Loucy (cell line): ENCODE data around the gene TRAF3IP1.
"Not testable (repeated sequence)": the region's sequence is repeated elsewhere in the genome, so short reads cannot be mapped to it uniquely, and the experiment has no call there.

Experiments used
- H2AFZ ChIP-seq: fragments of 200-600 bp; sonication (generic); 2 replicates; pipeline ENCODE4 v1.6.0; 2016; ENCODE audit warnings: antibody characterized with exemption, mild to moderate bottlenecking, low read length, moderate library complexity
- H3F3A ChIP-seq: fragments of 200-600 bp; 2 replicates; pipeline ENCODE4 v1.6.0; 2016; ENCODE audit warnings: antibody characterized with exemption, low read depth, mild to moderate bottlenecking
- H3K27me3 ChIP-seq: fragments of 200-600 bp; sonication (generic); 2 replicates; pipeline ENCODE4 v1.6.1; 2014; ENCODE audit warnings: low read length, mild to moderate bottlenecking; ENCODE audit not compliant: insufficient read depth, poor library complexity, severe bottlenecking
- H3K36me3 ChIP-seq: fragments of 200-600 bp; sonication (generic); 2 replicates; pipeline ENCODE4 v1.6.1; 2016; ENCODE audit warnings: low read length; ENCODE audit not compliant: insufficient read depth
- H3K4me1 ChIP-seq: fragments of 200-600 bp; sonication (generic); 2 replicates; pipeline ENCODE4 v1.5.1; 2014; ENCODE audit warnings: low read length, mild to moderate bottlenecking; ENCODE audit not compliant: insufficient read depth, poor library complexity, severe bottlenecking
- H3K4me2 ChIP-seq: fragments of 200-600 bp; sonication (generic); 2 replicates; pipeline ENCODE4 v1.6.0; 2014; ENCODE audit warnings: antibody characterized with exemption, low read length, low read depth, mild to moderate bottlenecking; ENCODE audit not compliant: poor library complexity, severe bottlenecking
- H3K4me3 ChIP-seq: fragments of 200-600 bp; sonication (generic); 2 replicates; pipeline ENCODE4 v1.5.1; 2014; ENCODE audit warnings: low read length, mild to moderate bottlenecking, mixed read lengths; ENCODE audit not compliant: poor library complexity, severe bottlenecking
- H3K79me2 ChIP-seq: fragments of 200-600 bp; sonication (generic); 2 replicates; pipeline ENCODE4 v1.6.1; 2014; ENCODE audit warnings: low read length; ENCODE audit not compliant: insufficient read depth
- H3K9ac ChIP-seq: fragments of 200-600 bp; sonication (generic); 2 replicates; pipeline ENCODE4 v1.6.0; 2014; ENCODE audit warnings: mild to moderate bottlenecking, low read depth, low read length, moderate library complexity; ENCODE audit not compliant: poor library complexity, severe bottlenecking
- H3K9me2 ChIP-seq: fragments of 200-600 bp; sonication (generic); replicated peaks from 2 replicates; pipeline ENCODE4 v1.6.1; 2016; ENCODE audit warnings: low read depth, low read length, mixed read lengths
- H3K9me3 ChIP-seq: fragments of 200-600 bp; sonication (generic); 2 replicates; pipeline ENCODE4 v1.6.1; 2014; ENCODE audit warnings: mild to moderate bottlenecking, antibody characterized with exemption, low read length, low read depth; ENCODE audit not compliant: insufficient read depth
- H4K20me1 ChIP-seq: fragments of 200-600 bp; sonication (generic); 2 replicates; pipeline ENCODE4 v1.6.0; 2014; ENCODE audit warnings: antibody characterized with exemption, low read length, mild to moderate bottlenecking; ENCODE audit not compliant: insufficient read depth, poor library complexity, severe bottlenecking
- EZH2phosphoT487 ChIP-seq: fragments of 200-600 bp; IDR thresholded peaks from 2 replicates; pipeline ENCODE4 v1.6.1; 2018; ENCODE audit warnings: antibody characterized with exemption, mild to moderate bottlenecking, moderate library complexity, borderline replicate concordance
- TF ChIP-seq, protein P1 (sequence below): fragments of 200-600 bp; sonication (generic); conservative IDR thresholded peaks from 2 replicates; pipeline ENCODE4 v1.5.1; 2014; ENCODE audit warnings: mild to moderate bottlenecking, antibody characterized with exemption, low read length

Gene TRAF3IP1, protein sequence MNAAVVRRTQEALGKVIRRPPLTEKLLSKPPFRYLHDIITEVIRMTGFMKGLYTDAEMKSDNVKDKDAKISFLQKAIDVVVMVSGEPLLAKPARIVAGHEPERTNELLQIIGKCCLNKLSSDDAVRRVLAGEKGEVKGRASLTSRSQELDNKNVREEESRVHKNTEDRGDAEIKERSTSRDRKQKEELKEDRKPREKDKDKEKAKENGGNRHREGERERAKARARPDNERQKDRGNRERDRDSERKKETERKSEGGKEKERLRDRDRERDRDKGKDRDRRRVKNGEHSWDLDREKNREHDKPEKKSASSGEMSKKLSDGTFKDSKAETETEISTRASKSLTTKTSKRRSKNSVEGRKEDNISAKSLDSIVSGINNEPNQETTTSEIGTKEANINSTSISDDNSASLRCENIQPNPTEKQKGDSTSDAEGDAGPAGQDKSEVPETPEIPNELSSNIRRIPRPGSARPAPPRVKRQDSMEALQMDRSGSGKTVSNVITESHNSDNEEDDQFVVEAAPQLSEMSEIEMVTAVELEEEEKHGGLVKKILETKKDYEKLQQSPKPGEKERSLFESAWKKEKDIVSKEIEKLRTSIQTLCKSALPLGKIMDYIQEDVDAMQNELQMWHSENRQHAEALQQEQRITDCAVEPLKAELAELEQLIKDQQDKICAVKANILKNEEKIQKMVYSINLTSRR

DNA sequence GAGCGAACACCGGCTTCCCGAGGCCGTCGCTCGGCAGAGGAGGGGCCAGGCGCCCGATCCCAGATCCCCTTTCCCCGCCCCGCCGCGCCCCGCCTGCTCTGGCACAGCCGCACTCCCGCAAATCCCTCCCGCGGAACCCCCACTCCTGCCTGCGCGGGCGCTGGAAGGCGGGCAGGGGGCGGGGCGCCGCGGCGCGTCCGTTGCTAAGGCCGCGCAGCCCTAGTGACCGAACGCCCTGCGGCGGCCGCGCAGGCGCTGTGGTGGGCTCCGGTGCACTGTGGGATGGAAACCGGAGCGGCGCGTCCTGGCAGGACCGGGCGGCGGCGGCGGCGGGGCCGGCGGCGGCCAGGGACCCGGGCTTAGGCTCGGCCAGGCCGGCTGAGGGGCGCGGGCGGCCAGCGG is at the start of gene TRAF3IP1:
Gene TRAF3IP1 (plus strand): TSS at position 273 of the 402 bp plus-strand sequence. CDS start 145 bp downstream, outside the sequence.
- peak within 1 kb of the TSS; percentile 44 for H3K9ac ChIP-seq
- peak within 1 kb of the TSS; percentile 99 for H3K4me2 ChIP-seq
- H3K4me1 ChIP-seq = peaks cover 12% of the 10 kb centered on the region
- peak within 1 kb of the TSS; percentile 89 for H2AFZ ChIP-seq
- no peaks in the 10 kb centered on the region for H3K9me2 ChIP-seq
- no peaks in the 10 kb centered on the region for H3K27me3 ChIP-seq
- no peak for TF ChIP-seq EZH2phosphoT487
- TF ChIP-seq, protein P1, sequence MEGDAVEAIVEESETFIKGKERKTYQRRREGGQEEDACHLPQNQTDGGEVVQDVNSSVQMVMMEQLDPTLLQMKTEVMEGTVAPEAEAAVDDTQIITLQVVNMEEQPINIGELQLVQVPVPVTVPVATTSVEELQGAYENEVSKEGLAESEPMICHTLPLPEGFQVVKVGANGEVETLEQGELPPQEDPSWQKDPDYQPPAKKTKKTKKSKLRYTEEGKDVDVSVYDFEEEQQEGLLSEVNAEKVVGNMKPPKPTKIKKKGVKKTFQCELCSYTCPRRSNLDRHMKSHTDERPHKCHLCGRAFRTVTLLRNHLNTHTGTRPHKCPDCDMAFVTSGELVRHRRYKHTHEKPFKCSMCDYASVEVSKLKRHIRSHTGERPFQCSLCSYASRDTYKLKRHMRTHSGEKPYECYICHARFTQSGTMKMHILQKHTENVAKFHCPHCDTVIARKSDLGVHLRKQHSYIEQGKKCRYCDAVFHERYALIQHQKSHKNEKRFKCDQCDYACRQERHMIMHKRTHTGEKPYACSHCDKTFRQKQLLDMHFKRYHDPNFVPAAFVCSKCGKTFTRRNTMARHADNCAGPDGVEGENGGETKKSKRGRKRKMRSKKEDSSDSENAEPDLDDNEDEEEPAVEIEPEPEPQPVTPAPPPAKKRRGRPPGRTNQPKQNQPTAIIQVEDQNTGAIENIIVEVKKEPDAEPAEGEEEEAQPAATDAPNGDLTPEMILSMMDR = no peak
- H3K4me3 ChIP-seq = peak within 1 kb of the TSS; percentile 84
- no peaks in the 10 kb centered on the region for H3K36me3 ChIP-seq
- H3F3A ChIP-seq = no peaks in the 10 kb centered on the region
- no peaks in the 10 kb centered on the region for H3K9me3 ChIP-seq
- no peaks in the 10 kb centered on the region for H4K20me1 ChIP-seq
- no peaks in the 10 kb centered on the region for H3K79me2 ChIP-seq

- Histone ChIP-seq H3F3A (no peaks in the 10 kb centered on the region), H4K20me1 (no peaks in the 10 kb centered on the region), H3K36me3 (peaks cover 74% of the 10 kb centered on the region), H3K79me2 (no peaks in the 10 kb centered on the region), H3K9me3 (no peaks in the 10 kb centered on the region), H3K4me2 (no peak overlapping the region), H3K9me2 (no peaks in the 10 kb centered on the region), H3K27me3 (no peaks in the 10 kb centered on the region), H3K9ac (no peak overlapping the region), H3K4me1 (no peaks in the 10 kb centered on the region), H3K4me3 (no peak overlapping the region), H2AFZ (no peak overlapping the region)
- TF ChIP-seq, protein P1 = no peak
- TF ChIP-seq EZH2phosphoT487 = no peak
Observed at GRCh38 chr2:238270606-238271005, 49.7 kb upstream of the TRAF3IP1 start.

GRCh38 chr2:238271061-238271554 is 49.2 kb upstream of the TRAF3IP1 start:
- no peaks in the 10 kb centered on the region for H4K20me1 ChIP-seq
- peaks cover 78% of the 10 kb centered on the region for H3K36me3 ChIP-seq
- H3K79me2 ChIP-seq = no peaks in the 10 kb centered on the region
- no peak overlapping the region for H3K4me3 ChIP-seq
- H3K9me3 ChIP-seq = no peaks in the 10 kb centered on the region
- no peak overlapping the region for H2AFZ ChIP-seq
- H3F3A ChIP-seq = no peaks in the 10 kb centered on the region
- no peak overlapping the region for H3K4me2 ChIP-seq
- H3K9ac ChIP-seq = no peak overlapping the region
- no peaks in the 10 kb centered on the region for H3K4me1 ChIP-seq
- H3K27me3 ChIP-seq = no peaks in the 10 kb centered on the region
- no peak for TF ChIP-seq EZH2phosphoT487
- TF ChIP-seq, protein P1 = no peak
- no peaks in the 10 kb centered on the region for H3K9me2 ChIP-seq

GRCh38 chr2:238271686-238272085 is 48.6 kb upstream of the TRAF3IP1 start:
- H3K9me2 ChIP-seq, H3K4me2 ChIP-seq, H3K9ac ChIP-seq, H3K9me3 ChIP-seq, H4K20me1 ChIP-seq, H3K4me3 ChIP-seq, H3K79me2 ChIP-seq, H3K27me3 ChIP-seq, H2AFZ ChIP-seq, H3F3A ChIP-seq, H3K4me1 ChIP-seq: not testable (repeated sequence)
- peaks cover 83% of the 10 kb centered on the region for H3K36me3 ChIP-seq
